Colonic mucosa (tissue), 4 donors: ENCODE data around the gene DNAI2. TPM values are rescaled to one million over a fixed set of nuclear protein-coding genes. Genes with fewer than 3 reads are reported as not detected.

ENCODE experiments used
- DNase-seq: peaks from one replicate; pipeline ENCODE4 v3.0.0-alpha.2; 2020
- H3K27ac ChIP-seq: fragments of 200-600 bp; one replicate; pipeline ENCODE4 v1.8.0; 2021
- H3K27me3 ChIP-seq: fragments of 200-600 bp; one replicate; pipeline ENCODE4 v1.8.0; 2021
- H3K36me3 ChIP-seq: fragments of 200-600 bp; one replicate; pipeline ENCODE4 v1.8.0; 2021
- H3K4me1 ChIP-seq: fragments of 200-600 bp; one replicate; pipeline ENCODE4 v1.8.0; 2021; ENCODE audit warnings: mild to moderate bottlenecking
- H3K4me3 ChIP-seq: fragments of 200-600 bp; one replicate; pipeline ENCODE4 v1.8.0; 2021
- H3K9ac ChIP-seq, 2 donors: one replicate each; pipeline ENCODE4 v1.7.0; 2013; ENCODE audit warnings: control low read depth in 2 of 2, low read depth in 2 of 2, low read length in 2 of 2
- H3K9me3 ChIP-seq: fragments of 200-600 bp; one replicate; pipeline ENCODE4 v1.8.0; 2021
- intact Hi-C: fragments of 100-400 bp; cut with DNase I; formaldehyde crosslinking; loops from one replicate; pipeline ENCODE4 v1.14.1; 2022
- total RNA-seq, 2 donors: library from RNA; stranded (reverse); fragmentation: NEBNext Ultra II Directional in 1 of 2; extraction: Animal tissue kit (Norgen Biotek cat#: 25700) in 1 of 2; gene quantifications; one replicate each; pipeline ENCODE4 v1.2.1, GENCODE V29; 2021
- TF ChIP-seq, protein P1 (sequence below): fragments of 200-600 bp; IDR thresholded peaks from one replicate; pipeline ENCODE4 v1.8.0; 2022; ENCODE audit warnings: antibody characterized with exemption, mild to moderate bottlenecking
- donor health status: healthy.
- donor health status: DM: no; HTN: no; CAD: no.
- donor health status: DM: no; HTN: no; CAD: no.

The DNAI2 gene
- total RNA-seq, 2 donors from 2014 or later: not detected

DNA sequence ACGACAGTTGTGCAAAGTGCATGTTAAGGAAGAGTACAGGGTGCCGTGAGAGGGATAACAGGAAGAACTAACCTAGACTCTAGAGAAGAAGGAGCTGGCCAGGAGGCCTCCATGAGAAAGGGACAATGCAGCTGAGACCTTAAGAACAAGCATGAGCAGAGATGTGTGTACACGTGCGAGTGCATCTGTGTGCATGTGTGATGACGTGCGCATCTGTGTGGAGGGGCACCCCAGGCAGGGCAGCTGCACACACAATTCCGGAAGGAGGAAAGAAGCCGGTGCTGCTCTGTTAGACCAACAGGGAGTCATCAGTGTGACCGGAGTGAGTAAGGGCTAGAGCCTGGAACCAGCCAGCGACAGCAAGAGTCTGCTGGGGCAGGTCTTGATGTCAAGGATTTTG lies 44.4 kb downstream of the DNAI2 start:
- H3K36me3 ChIP-seq: no peaks in the 10 kb centered on the region
- H3K9me3 ChIP-seq: no peaks in the 10 kb centered on the region
- TF ChIP-seq, protein P1, sequence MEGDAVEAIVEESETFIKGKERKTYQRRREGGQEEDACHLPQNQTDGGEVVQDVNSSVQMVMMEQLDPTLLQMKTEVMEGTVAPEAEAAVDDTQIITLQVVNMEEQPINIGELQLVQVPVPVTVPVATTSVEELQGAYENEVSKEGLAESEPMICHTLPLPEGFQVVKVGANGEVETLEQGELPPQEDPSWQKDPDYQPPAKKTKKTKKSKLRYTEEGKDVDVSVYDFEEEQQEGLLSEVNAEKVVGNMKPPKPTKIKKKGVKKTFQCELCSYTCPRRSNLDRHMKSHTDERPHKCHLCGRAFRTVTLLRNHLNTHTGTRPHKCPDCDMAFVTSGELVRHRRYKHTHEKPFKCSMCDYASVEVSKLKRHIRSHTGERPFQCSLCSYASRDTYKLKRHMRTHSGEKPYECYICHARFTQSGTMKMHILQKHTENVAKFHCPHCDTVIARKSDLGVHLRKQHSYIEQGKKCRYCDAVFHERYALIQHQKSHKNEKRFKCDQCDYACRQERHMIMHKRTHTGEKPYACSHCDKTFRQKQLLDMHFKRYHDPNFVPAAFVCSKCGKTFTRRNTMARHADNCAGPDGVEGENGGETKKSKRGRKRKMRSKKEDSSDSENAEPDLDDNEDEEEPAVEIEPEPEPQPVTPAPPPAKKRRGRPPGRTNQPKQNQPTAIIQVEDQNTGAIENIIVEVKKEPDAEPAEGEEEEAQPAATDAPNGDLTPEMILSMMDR: no peak
- H3K27ac ChIP-seq: no peak overlapping the region
- no peak overlapping the region for H3K9ac ChIP-seq
- no peaks in the 10 kb centered on the region for H3K4me1 ChIP-seq
- H3K4me3 ChIP-seq: no peak overlapping the region
- no peaks in the 10 kb centered on the region for H3K27me3 ChIP-seq
- no peak for DNase-seq
- intact Hi-C loops: no loop called here

DNA sequence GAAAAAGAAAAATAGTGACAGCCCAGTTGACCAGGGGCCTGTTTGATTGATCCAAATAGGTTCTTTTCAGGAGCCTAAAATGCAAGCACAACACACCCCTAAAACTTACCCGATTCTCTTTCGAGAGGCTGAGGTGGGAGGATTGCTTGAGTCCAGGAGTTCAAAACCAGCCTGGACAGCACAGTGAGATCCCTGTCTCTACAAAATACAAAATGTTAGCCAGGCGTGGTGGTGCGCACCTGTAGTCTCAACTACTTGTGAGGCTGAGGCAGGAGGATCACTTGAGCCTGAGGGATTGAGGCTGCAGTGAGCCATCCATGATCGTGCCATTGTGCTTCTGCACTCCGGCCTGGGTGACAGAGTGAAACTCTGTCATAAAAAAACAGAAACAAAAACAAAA lies 50.5 kb downstream of the DNAI2 start:
- no peak for DNase-seq
- intact Hi-C loops: no loop called here
- Histone ChIP-seq H3K27ac (no peak overlapping the region), H3K9ac (no peak overlapping the region), H3K9me3 (no peaks in the 10 kb centered on the region), H3K4me3 (no peak overlapping the region), H3K4me1 (no peaks in the 10 kb centered on the region), H3K27me3 (peaks cover 21% of the 10 kb centered on the region), H3K36me3 (no peaks in the 10 kb centered on the region)
- TF ChIP-seq, protein P1: no peak

DNA sequence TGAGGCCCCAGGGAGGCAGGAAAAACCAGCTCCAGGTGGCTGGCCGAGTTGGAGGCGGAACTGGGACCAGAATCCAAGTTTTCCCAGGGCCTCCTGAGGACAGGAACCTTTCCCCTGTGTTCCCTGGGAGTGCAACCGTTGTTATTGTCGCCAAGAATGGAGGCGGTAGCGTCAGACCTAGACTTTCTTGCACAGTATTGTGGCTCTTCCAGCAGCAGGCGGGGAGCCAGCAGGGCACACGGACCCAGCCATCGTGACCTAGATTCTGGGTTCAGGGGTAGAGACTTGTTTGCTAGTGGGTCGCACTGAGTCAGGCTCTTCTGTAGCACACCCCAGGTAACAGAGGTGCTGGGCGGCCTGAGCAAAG lies 51.3 kb downstream of the DNAI2 start:
- DNase-seq: no peak
- TF ChIP-seq, protein P1: no peak
- H3K9ac ChIP-seq: peak overlapping the region in 1 of 2 donors; percentile 16
- H3K27ac ChIP-seq: no peak overlapping the region
- H3K4me1 ChIP-seq: no peaks in the 10 kb centered on the region
- H3K27me3 ChIP-seq: peaks cover 21% of the 10 kb centered on the region
- no peaks in the 10 kb centered on the region for H3K36me3 ChIP-seq
- intact Hi-C loops: no loop called here
- no peaks in the 10 kb centered on the region for H3K9me3 ChIP-seq
- H3K4me3 ChIP-seq: peak overlapping the region; percentile 27

DNA sequence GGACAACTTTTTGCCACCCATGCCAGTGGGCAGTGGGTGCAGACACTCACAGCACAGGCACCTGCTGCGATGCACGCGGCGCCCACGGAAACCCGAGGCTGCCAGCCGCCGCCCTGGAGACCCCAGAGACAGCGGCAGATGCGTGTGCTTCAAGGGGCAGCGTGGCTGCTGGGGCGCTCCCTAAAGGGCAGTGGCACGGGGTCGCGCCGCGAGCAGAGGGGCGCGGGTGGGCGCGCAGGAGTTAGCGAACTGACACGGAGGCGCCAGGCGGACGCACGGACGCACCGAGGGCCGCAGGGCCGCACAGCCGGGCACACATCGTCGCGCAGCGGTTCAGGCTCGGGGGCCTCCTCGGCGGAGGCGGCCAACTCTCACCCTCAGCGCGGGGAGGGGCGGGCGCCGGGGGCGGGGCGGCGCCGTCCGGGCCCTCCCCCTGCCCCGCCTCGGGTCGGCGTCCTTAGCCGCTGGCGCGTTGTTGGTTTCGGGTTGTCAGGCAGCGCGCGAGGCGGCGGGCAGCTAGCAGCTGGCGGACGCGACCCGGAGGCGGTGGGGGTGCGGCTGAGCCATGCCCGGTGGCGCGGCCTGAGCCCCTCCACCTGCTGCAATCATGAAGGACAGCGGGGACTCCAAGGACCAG lies 51.8 kb downstream of the DNAI2 start, which contains the start of gene KIF19:
Gene KIF19 (plus strand): TSS at position 484 of the 637 bp plus-strand sequence. CDS start 124 bp downstream, at position 608.
- peak; percentile 36 for DNase-seq
- H3K4me1 ChIP-seq: no peaks in the 10 kb centered on the region
- peak within 1 kb of the TSS; percentile 27 for H3K4me3 ChIP-seq
- H3K27ac ChIP-seq: no peak within 1 kb of the TSS
- no peaks in the 10 kb centered on the region for H3K36me3 ChIP-seq
- TF ChIP-seq, protein P1: no peak
- no peaks in the 10 kb centered on the region for H3K9me3 ChIP-seq
- intact Hi-C loops: no loop called here
- H3K27me3 ChIP-seq: peaks cover 21% of the 10 kb centered on the region
- H3K9ac ChIP-seq: peak within 1 kb of the TSS in 1 of 2 donors; percentile 35

DNA sequence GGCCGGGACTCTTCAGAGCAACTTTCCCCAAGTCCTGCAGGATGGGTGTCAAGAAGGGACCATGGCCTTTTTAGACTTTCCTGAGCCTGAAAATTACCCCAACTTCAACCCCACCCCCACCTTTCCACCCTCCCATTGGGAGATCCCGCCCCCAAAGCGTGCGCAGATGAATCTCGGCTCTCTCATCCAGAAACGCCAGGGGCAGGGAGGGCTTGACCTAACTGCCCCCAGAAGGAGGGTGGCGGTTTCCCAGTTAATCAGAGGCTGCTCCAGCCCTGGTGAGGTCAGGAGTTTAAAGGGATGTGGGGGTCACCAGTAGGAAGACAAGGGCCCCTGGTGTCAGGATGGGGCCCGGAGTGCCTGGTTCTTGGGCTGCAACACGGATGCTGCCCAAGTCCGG lies 52.5 kb downstream of the DNAI2 start:
- Histone ChIP-seq H3K27me3 (peaks cover 21% of the 10 kb centered on the region), H3K9me3 (no peaks in the 10 kb centered on the region), H3K4me1 (no peaks in the 10 kb centered on the region), H3K4me3 (peak overlapping the region; percentile 27), H3K36me3 (no peaks in the 10 kb centered on the region), H3K27ac (no peak overlapping the region), H3K9ac (peak overlapping the region in 1 of 2 donors; percentile 35)
- DNase-seq: no peak
- TF ChIP-seq, protein P1: no peak
- intact Hi-C loops: no loop called here
